SK-N-SH treated with all-trans-retinoic acid at 6 μM for 48 hours (cell line): ENCODE data around the gene TXNDC16.

Experiments used
- ATAC-seq: fragments of 200-7000 bp; cut with Tn5 transposase; 3 replicates; pipeline ENCODE4 v1.9.1; 2020; ENCODE audit warnings: mild to moderate bottlenecking, moderate library complexity
- ARNTL ChIP-seq: fragments of 450-650 bp; formaldehyde crosslinking; IDR thresholded peaks from 2 replicates; pipeline ENCODE4 v1.5.0; 2020; ENCODE audit warnings: low read depth, mild to moderate bottlenecking, moderate library complexity, borderline replicate concordance
- BACH2 ChIP-seq: fragments of 250-450 bp; sonication (Bioruptor Pico); IDR thresholded peaks from 2 replicates; pipeline ENCODE4 v1.9.0; 2021; ENCODE audit warnings: mild to moderate bottlenecking, borderline replicate concordance
- CREB5 ChIP-seq: fragments of 250-450 bp; sonication (Bioruptor Pico); IDR thresholded peaks from 2 replicates; pipeline ENCODE4 v1.5.1; 2020; ENCODE audit warnings: low read depth, mild to moderate bottlenecking, moderate library complexity
- CSDC2 ChIP-seq: fragments of 250-450 bp; sonication (Bioruptor Pico); IDR thresholded peaks from 2 replicates; pipeline ENCODE4 v1.5.0; 2020; ENCODE audit warnings: mild to moderate bottlenecking, moderate library complexity
- CSRNP3 ChIP-seq: fragments of 250-450 bp; sonication (Bioruptor Pico); IDR thresholded peaks from 2 replicates; pipeline ENCODE4 v1.5.1; 2021; ENCODE audit warnings: mild to moderate bottlenecking, moderate library complexity
- ESRRG ChIP-seq: fragments of 250-450 bp; sonication (Bioruptor Pico); IDR thresholded peaks from 2 replicates; pipeline ENCODE4 v1.6.1; 2021; ENCODE audit warnings: mild to moderate bottlenecking
- GLIS3 ChIP-seq: fragments of 250-450 bp; sonication (Bioruptor Pico); IDR thresholded peaks from 2 replicates; pipeline ENCODE4 v1.5.0; 2020; ENCODE audit warnings: mild to moderate bottlenecking, moderate library complexity
- ISL1 ChIP-seq: fragments of 250-450 bp; sonication (Bioruptor Pico); IDR thresholded peaks from 2 replicates; pipeline ENCODE4 v2.1.2; 2022; ENCODE audit warnings: mild to moderate bottlenecking, moderate library complexity
- OSR1 ChIP-seq: fragments of 250-450 bp; sonication (Bioruptor Pico); IDR thresholded peaks from 2 replicates; pipeline ENCODE4 v1.8.0; 2022; ENCODE audit warnings: moderate library complexity, mild to moderate bottlenecking, inconsistent platforms
- PATZ1 ChIP-seq: fragments of 250-450 bp; sonication (Bioruptor Pico); IDR thresholded peaks from 2 replicates; pipeline ENCODE4 v1.8.0; 2020; ENCODE audit warnings: mild to moderate bottlenecking, moderate library complexity, borderline replicate concordance
- POU6F1 ChIP-seq: fragments of 250-450 bp; sonication (Bioruptor Pico); IDR thresholded peaks from 2 replicates; pipeline ENCODE4 v1.8.0; 2021; ENCODE audit warnings: low read depth, mild to moderate bottlenecking, moderate library complexity, borderline replicate concordance
- PPARA ChIP-seq: fragments of 250-450 bp; sonication (Bioruptor Pico); IDR thresholded peaks from 2 replicates; pipeline ENCODE4 v1.5.0; 2020; ENCODE audit warnings: mild to moderate bottlenecking, borderline replicate concordance
- RARB ChIP-seq: fragments of 250-450 bp; sonication (Bioruptor Pico); IDR thresholded peaks from 2 replicates; pipeline ENCODE4 v1.8.0; 2021; ENCODE audit warnings: mild to moderate bottlenecking, moderate library complexity
- SNAI2 ChIP-seq: fragments of 250-450 bp; sonication (Bioruptor Pico); IDR thresholded peaks from 2 replicates; pipeline ENCODE4 v1.5.0; 2020; ENCODE audit warnings: mild to moderate bottlenecking, moderate library complexity
- TCF4 ChIP-seq: fragments of 250-450 bp; sonication (Bioruptor Pico); IDR thresholded peaks from 2 replicates; pipeline ENCODE4 v1.8.0; 2021; ENCODE audit warnings: mild to moderate bottlenecking, moderate library complexity, borderline replicate concordance
- TSHZ2 ChIP-seq: fragments of 250-450 bp; sonication (Bioruptor Pico); IDR thresholded peaks from 2 replicates; pipeline ENCODE4 v1.5.0; 2020; ENCODE audit warnings: mild to moderate bottlenecking, moderate library complexity
- ZC3H10 ChIP-seq: fragments of 250-450 bp; sonication (Bioruptor Pico); IDR thresholded peaks from 2 replicates; pipeline ENCODE4 v1.5.1; 2021; ENCODE audit warnings: mild to moderate bottlenecking, moderate library complexity
- ZFP30 ChIP-seq: fragments of 450-650 bp; formaldehyde crosslinking; IDR thresholded peaks from 2 replicates; pipeline ENCODE4 v1.5.0; 2022; ENCODE audit warnings: mild to moderate bottlenecking, moderate library complexity
- ZNF565 ChIP-seq: fragments of 450-650 bp; formaldehyde crosslinking; conservative IDR thresholded peaks from 2 replicates; pipeline ENCODE4 v1.5.0; 2020; ENCODE audit warnings: low read depth, mild to moderate bottlenecking, moderate library complexity
- ZNF70 ChIP-seq: fragments of 450-650 bp; formaldehyde crosslinking; IDR thresholded peaks from 2 replicates; pipeline ENCODE4 v1.5.0; 2020; ENCODE audit warnings: mild to moderate bottlenecking, moderate library complexity

Gene TXNDC16

GRCh38 chr14:52442602-52443001, 109.7 kb downstream of the TXNDC16 start:
- ATAC-seq = no peak
- TF ChIP-seq ISL1 (no peak), OSR1 (CRISPR knock-in tag) (no peak), BACH2 (CRISPR knock-in tag) (no peak), ZNF565 (CRISPR knock-in tag) (no peak), CREB5 (CRISPR knock-in tag) (no peak), RARB (CRISPR knock-in tag) (no peak), TCF4 (CRISPR knock-in tag) (no peak), ESRRG (CRISPR knock-in tag) (no peak), SNAI2 (CRISPR knock-in tag) (no peak), ZNF70 (CRISPR knock-in tag) (no peak), TSHZ2 (CRISPR knock-in tag) (no peak), POU6F1 (CRISPR knock-in tag) (no peak), ZC3H10 (CRISPR knock-in tag) (no peak), ZFP30 (CRISPR knock-in tag) (no peak), CSRNP3 (CRISPR knock-in tag) (no peak), PPARA (no peak)

GRCh38 chr14:52442166-52442565, 110.1 kb downstream of the TXNDC16 start:
- TF ChIP-seq ZNF565 (CRISPR knock-in tag) (no peak), TSHZ2 (CRISPR knock-in tag) (no peak), PPARA (no peak), GLIS3 (no peak), OSR1 (CRISPR knock-in tag) (no peak), ARNTL (no peak), CSDC2 (CRISPR knock-in tag) (no peak), PATZ1 (CRISPR knock-in tag) (no peak), CSRNP3 (CRISPR knock-in tag) (no peak)
- TF ChIP-seq, all 23 proteins: peak for 0
- no peak for ATAC-seq
